Activated CD4-positive, alpha-beta T cell treated with anti-CD3 and anti-CD28 coated beads, Interleukin-2, Interleukin-4, amounts not matched to agents 100 ng/mL and 50 ng/mL, durations not matched to agents 16 hours and 8 hours (primary cell): ENCODE measurements around the gene INVS.
"Not testable (repeated sequence)": the region's sequence is repeated elsewhere in the genome, so short reads cannot be mapped to it uniquely, and the experiment has no call there.

Experiments
- DNase-seq: peaks from one replicate; pipeline ENCODE4 v3.0.0-alpha.2; 2020; ENCODE audit warnings: low spot score

INVS gene

GRCh38 chr9:100202806-100203205 lies 103.8 kb downstream of the INVS start:
- DNase-seq, result no peak

GRCh38 chr9:100204796-100205195 lies 105.8 kb downstream of the INVS start:
- DNase-seq, result no peak

- no peak for DNase-seq
Measured at GRCh38 chr9:100206899-100207298, 107.9 kb downstream of the INVS start.

GRCh38 chr9:100208673-100209072 lies 109.6 kb downstream of the INVS start:
- no peak for DNase-seq

GRCh38 chr9:100211476-100211875 lies 112.4 kb downstream of the INVS start:
- DNase-seq, result no peak

- no peak for DNase-seq
Measured at GRCh38 chr9:100213730-100214477, 114.9 kb downstream of the INVS start.

- DNase-seq, result peak; percentile 66
Measured at GRCh38 chr9:100216178-100216787, 117.2 kb downstream of the INVS start.

- no peak for DNase-seq
Measured at GRCh38 chr9:100217536-100217935, 118.5 kb downstream of the INVS start.

- peak; percentile 59 for DNase-seq
Measured at GRCh38 chr9:100219347-100219746, 120.3 kb downstream of the INVS start.

GRCh38 chr9:100220936-100221335 lies 121.9 kb downstream of the INVS start:
- no peak for DNase-seq

- DNase-seq, result no peak
Measured at GRCh38 chr9:100221538-100221937, 122.5 kb downstream of the INVS start.

GRCh38 chr9:100222674-100223073 lies 123.6 kb downstream of the INVS start:
- no peak for DNase-seq

GRCh38 chr9:100227636-100228035 lies 128.6 kb downstream of the INVS start:
- no peak for DNase-seq

GRCh38 chr9:100228352-100228869 lies 129.4 kb downstream of the INVS start:
- no peak for DNase-seq

GRCh38 chr9:100229136-100229535 lies 130.1 kb downstream of the INVS start:
- DNase-seq, result no peak

- no peak for DNase-seq
Measured at GRCh38 chr9:100229561-100229960, 130.5 kb downstream of the INVS start.

GRCh38 chr9:100236986-100237385 lies 137.9 kb downstream of the INVS start:
- DNase-seq, result not testable (repeated sequence)

- DNase-seq, result no peak
Measured at GRCh38 chr9:100240512-100240911, 141.5 kb downstream of the INVS start.

GRCh38 chr9:100267211-100267610 lies 168.2 kb downstream of the INVS start:
- DNase-seq, result no peak

GRCh38 chr9:100268271-100268670 lies 169.2 kb downstream of the INVS start:
- DNase-seq, result no peak

GRCh38 chr9:100269656-100270055 lies 170.6 kb downstream of the INVS start:
- DNase-seq, result no peak

- DNase-seq, result no peak
Measured at GRCh38 chr9:100277166-100277979, 178.3 kb downstream of the INVS start.

- DNase-seq, result no peak
Measured at GRCh38 chr9:100281066-100281465, 182.0 kb downstream of the INVS start.
